ENCODE data around the gene TRAPPC12.

TRAPPC12 gene

GRCh38 chr2:3517948-3518495, 138.5 kb downstream of the TRAPPC12 start:
- no peak for DNase-seq

- peak; percentile 99 for DNase-seq
These were observed 139.2 kb downstream of the TRAPPC12 start for GRCh38 chr2:3518496-3519254.

- peak; percentile 81 for DNase-seq
These were observed 140.0 kb downstream of the TRAPPC12 start, which contains the start of gene ADI1 for GRCh38 chr2:3519255-3520205. Gene ADI1 (minus strand): TSS chr2:3519531. CDS start chr2:3519487, 44 bp downstream.

- DNase-seq = no peak
These were observed 141.1 kb downstream of the TRAPPC12 start for GRCh38 chr2:3520591-3520990.

- no peak for DNase-seq
These were observed 143.5 kb downstream of the TRAPPC12 start for GRCh38 chr2:3522961-3523421.

GRCh38 chr2:3523551-3524041, 144.1 kb downstream of the TRAPPC12 start:
- no peak for DNase-seq

- DNase-seq = no peak
These were observed 147.4 kb downstream of the TRAPPC12 start for GRCh38 chr2:3526871-3527270.

GRCh38 chr2:3527886-3528785, 148.6 kb downstream of the TRAPPC12 start:
- no peak for DNase-seq

All from CD4-positive, alpha-beta T cell treated with Interleukin-21 for 1 hour (primary cell).